K562 (cell line): ENCODE measurements around the gene ZFPM1. TPM values are rescaled to one million over a fixed set of nuclear protein-coding genes. Genes with fewer than 3 reads are reported as not detected.

Experiments
- BCLAF1 ChIP-seq, 2 experiments: fragments of 450-650 bp in 1 of 2; IDR thresholded peaks; 2 replicates each; pipeline ENCODE4 v1.6.1; 2011 to 2017; ENCODE audit warnings: low read depth in 2 of 2, antibody characterized with exemption in 1 of 2, borderline replicate concordance in 1 of 2, low read length in 1 of 2, mild to moderate bottlenecking in 1 of 2, mixed read lengths in 1 of 2; ENCODE audit not compliant: control insufficient read depth in 1 of 2
- MBD1 ChIP-seq: fragments of 250-450 bp; sonication (Bioruptor Pico); IDR thresholded peaks from 2 replicates; pipeline ENCODE4 v1.8.0; 2022; ENCODE audit warnings: inconsistent platforms
- MEF2A ChIP-seq: IDR thresholded peaks from 2 replicates; pipeline ENCODE4 v1.6.1; 2011; ENCODE audit warnings: low read depth, mild to moderate bottlenecking, low read length, moderate library complexity; ENCODE audit not compliant: control insufficient read depth
- MYC ChIP-seq, 2 experiments: fragments of 250-450 bp in 1 of 2; sonication (Bioruptor Pico) in 1 of 2; IDR thresholded peaks; 2 replicates each; pipeline versions ENCODE4 v1.5.1 to v1.6.1; 2012 to 2021; ENCODE audit warnings: low read depth in 2 of 2, borderline replicate concordance in 1 of 2, improper control_type of control experiment in 1 of 2, low read length in 1 of 2, mild to moderate bottlenecking in 1 of 2, moderate library complexity in 1 of 2
- NCOA4 ChIP-seq: fragments of 450-650 bp; IDR thresholded peaks from 2 replicates; pipeline ENCODE4 v1.6.1; 2018; ENCODE audit warnings: mild to moderate bottlenecking; ENCODE audit not compliant: partially characterized antibody
- ZNF407 ChIP-seq: fragments of 450-650 bp; IDR thresholded peaks from 2 replicates; pipeline ENCODE4 v1.6.1; 2016; ENCODE audit warnings: low read depth
- polyA plus RNA-seq, 8 experiments: library from polyadenylated mRNA; depleted of rRNA in 4 of 8; stranded (reverse) in 5 of 8; unstranded in 3 of 8; fragments of >200 nt; fragmentation: Nextera tagmentation in 2 of 8; fragmentation: Illumina TruSeq in 1 of 8; extraction: Ambion mirVana in 2 of 8; extraction: Trizol in 1 of 8; gene quantifications; 2 replicates each; pipeline versions ENCODE4 v1.2.1 to v1.2.3, GENCODE V29; 2011 to 2014; ENCODE audit warnings: inconsistent platforms in 1 of 8, missing spikeins in 1 of 8
- total RNA-seq, 7 experiments: library from RNA; depleted of rRNA in 6 of 7; stranded (reverse); fragments of >200 nt in 6 of 7; fragmentation: Illumina TruSeq in 2 of 7; extraction: Trizol in 2 of 7; gene quantifications; 2 replicates each; pipeline versions ENCODE4 v1.2.1 to v1.2.3, GENCODE V29; 2011 to 2021; ENCODE audit warnings: low replicate concordance in 1 of 7

The ZFPM1 gene
- total and polyA plus RNA-seq, 9 of the 15 experiments (the other 6 are each of a cell fraction or from before 2014, with no cell fraction given) = 0.03 to 35.9 (median 1.4) TPM

GRCh38 chr16:88473666-88474534, 20.8 kb downstream of the ZFPM1 start (continued):
- TF ChIP-seq NCOA4 (no peak), MEF2A (no peak), MBD1 (CRISPR knock-in tag) (no peak), ZNF407 (no peak), MYC (IDR thresholded peaks at IDR 0.05; ENCODE audit: low read depth, low read length) (peak; percentile 57; the same call in 1 of the 2 replicates), MYC (CRISPR knock-in tag; IDR thresholded peaks at IDR 0.05; ENCODE audit: borderline replicate concordance, low read depth) (no peak), BCLAF1 (IDR thresholded peaks at IDR 0.05; ENCODE audit: borderline replicate concordance in 1 of 2, control insufficient read depth in 1 of 2, low read depth in 2 of 2, low read length in 1 of 2) (no peak)
